CD14-positive monocyte (primary cell): Measurements from ENCODE around the gene DCAF17. TPM values are rescaled to one million over a fixed set of nuclear protein-coding genes. Genes with fewer than 3 reads are reported as not detected.

ENCODE experiments used
- DNase-seq, 3 donors: peaks; one replicate each; pipeline ENCODE4 v3.0.0-alpha.2; 2011 to 2022
- H2AFZ ChIP-seq: 2 replicates; pipeline ENCODE4 v1.6.0; 2012; ENCODE audit warnings: mild to moderate bottlenecking, low read depth, low read length, inconsistent platforms; ENCODE audit not compliant: insufficient read depth, poor library complexity, severe bottlenecking
- H3K27ac ChIP-seq, 2 donors: 1 replicate in 1 of 2; 2 replicates in 1 of 2; pipeline ENCODE4 v1.5.1; 2012 to 2013; ENCODE audit warnings: low read length in 2 of 2, control low read depth in 1 of 2, inconsistent platforms in 1 of 2, low read depth in 1 of 2, mild to moderate bottlenecking in 1 of 2
- H3K27me3 ChIP-seq, 2 donors: one replicate each; pipeline versions ENCODE4 v1.6.0 to v1.6.1; 2011 to 2013; ENCODE audit warnings: low read length in 2 of 2; ENCODE audit not compliant: control insufficient read depth in 2 of 2, insufficient read depth in 2 of 2
- H3K36me3 ChIP-seq, 2 donors: replicated peaks in 1 of 2; 1 replicate in 1 of 2; 2 replicates in 1 of 2; pipeline versions ENCODE4 v1.5.1 to v1.6.1; 2012 to 2013; ENCODE audit warnings: low read length in 2 of 2, control low read depth in 1 of 2, inconsistent platforms in 1 of 2, mild to moderate bottlenecking in 1 of 2; ENCODE audit not compliant: insufficient read depth in 2 of 2, control insufficient read depth in 1 of 2
- H3K4me1 ChIP-seq, 2 donors: 1 replicate in 1 of 2; 2 replicates in 1 of 2; pipeline versions ENCODE4 v1.5.1 to v1.6.1; 2012 to 2013; ENCODE audit warnings: low read length in 2 of 2, control low read depth in 1 of 2, inconsistent platforms in 1 of 2, mild to moderate bottlenecking in 1 of 2, moderate library complexity in 1 of 2; ENCODE audit not compliant: insufficient read depth in 2 of 2, control insufficient read depth in 1 of 2
- H3K4me2 ChIP-seq: replicated peaks from 2 replicates; pipeline ENCODE3; 2012; ENCODE audit warnings: low read length, moderate library complexity, mild to moderate bottlenecking; ENCODE audit not compliant: poor library complexity, severe bottlenecking; ENCODE audit errors: extremely low read depth
- H3K4me3 ChIP-seq, 3 experiments: fragments of 200-600 bp in 1 of 3; sonication (generic) in 1 of 3; replicated peaks in 1 of 3; 1 replicate in 2 of 3; 2 replicates in 1 of 3; pipeline ENCODE4 v1.5.1; 2011 to 2013; ENCODE audit warnings: low read length in 3 of 3, mild to moderate bottlenecking in 3 of 3, control low read depth in 2 of 3, low read depth in 2 of 3, inconsistent platforms in 1 of 3, moderate library complexity in 1 of 3
- H3K79me2 ChIP-seq: 2 replicates; pipeline ENCODE4 v1.6.0; 2012; ENCODE audit warnings: mild to moderate bottlenecking, control low read depth, inconsistent platforms, low read length, moderate library complexity; ENCODE audit not compliant: insufficient read depth
- H3K9ac ChIP-seq: 2 replicates; pipeline ENCODE4 v1.6.0; 2017; ENCODE audit warnings: low read length, mild to moderate bottlenecking; ENCODE audit not compliant: insufficient read depth, poor library complexity, severe bottlenecking
- H3K9me3 ChIP-seq, 2 donors: replicated peaks in 1 of 2; 1 replicate in 1 of 2; 2 replicates in 1 of 2; pipeline versions ENCODE4 v1.5.1 to v1.6.1; 2012 to 2013; ENCODE audit warnings: low read length in 2 of 2, control low read depth in 1 of 2; ENCODE audit not compliant: control insufficient read depth in 1 of 2, insufficient read depth in 1 of 2
- H4K20me1 ChIP-seq: 2 replicates; pipeline ENCODE4 v1.6.0; 2012; ENCODE audit warnings: mild to moderate bottlenecking, low read length, control low read depth, moderate library complexity; ENCODE audit not compliant: insufficient read depth
- H3K27ac Mint-ChIP-seq, 7 donors: one replicate each; pipeline ENCODE4 v1.8.0; 2020; ENCODE audit warnings: mild to moderate bottlenecking in 7 of 7, mixed read lengths in 7 of 7, moderate library complexity in 6 of 7, inconsistent platforms in 2 of 7
- H3K27me3 Mint-ChIP-seq, 3 donors: one replicate each; pipeline ENCODE4 v1.8.0; 2021 to 2022; ENCODE audit warnings: low read depth in 3 of 3, mild to moderate bottlenecking in 3 of 3, mixed read lengths in 3 of 3, moderate library complexity in 3 of 3, inconsistent platforms in 1 of 3
- H3K36me3 Mint-ChIP-seq, 2 donors: one replicate each; pipeline ENCODE4 v1.8.0; 2020; ENCODE audit warnings: mixed read lengths in 2 of 2, inconsistent platforms in 1 of 2, mild to moderate bottlenecking in 1 of 2
- H3K4me1 Mint-ChIP-seq: one replicate; pipeline ENCODE4 v1.8.0; 2020; ENCODE audit warnings: mild to moderate bottlenecking, mixed read lengths
- H3K4me3 Mint-ChIP-seq, 2 donors: one replicate each; pipeline ENCODE4 v1.8.0; 2020; ENCODE audit warnings: mild to moderate bottlenecking in 2 of 2, mixed read lengths in 2 of 2, moderate library complexity in 1 of 2
- H3K9me3 Mint-ChIP-seq, 7 donors: one replicate each; pipeline ENCODE4 v1.8.0; 2020 to 2022; ENCODE audit warnings: mixed read lengths in 7 of 7, mild to moderate bottlenecking in 6 of 7, moderate library complexity in 6 of 7, inconsistent platforms in 2 of 7
- WGBS: methylation state at CpG from one replicate; pipeline ENCODE4 v1.1.5; 2013; ENCODE audit warnings: missing lambda C conversion rate; ENCODE audit not compliant: insufficient coverage; 5-methylcytosine and 5-hydroxymethylcytosine counted together
- intact Hi-C, 2 donors: fragments of 100-400 bp; cut with micrococcal nuclease; formaldehyde crosslinking; loops; one replicate each; pipeline versions ENCODE4 v1.15.0 to v1.15.1; 2023
- polyA minus RNA-seq: library from RNA; depleted of rRNA, polyadenylated mRNA; stranded (reverse); fragments of >200 nt; gene quantifications from 2 replicates; pipeline ENCODE4 v1.2.3, GENCODE V29; 2012
- polyA plus RNA-seq, 3 donors: library from polyadenylated mRNA; depleted of rRNA in 1 of 3; unstranded in 2 of 3; stranded (reverse) in 1 of 3; fragments of 300-500 nt in 2 of 3; fragments of >200 nt in 1 of 3; fragmentation: Illumina TruSeq in 2 of 3; gene quantifications; 1 replicate in 2 of 3; 2 replicates in 1 of 3; pipeline ENCODE4 v1.2.3, GENCODE V29; 2012 to 2021
- total RNA-seq, 12 experiments: library from RNA in 1 of 12; stranded (reverse) in 1 of 12; fragments of 120-200 nt in 1 of 12; gene quantifications; one replicate each; pipeline ENCODE4 v1.2.4 and lab custom pipeline; 2013 to 2026; ENCODE audit warnings: mixed read lengths in 6 of 12, inconsistent platforms in 1 of 12
- TF ChIP-seq, protein P1 (sequence below): fragments of 200-600 bp; IDR thresholded peaks from one replicate; pipeline ENCODE4 v1.8.0; 2022; ENCODE audit warnings: antibody characterized with exemption, mild to moderate bottlenecking

DCAF17 gene
- total RNA-seq (2013): 13.9 TPM
- polyA plus RNA-seq (1 to 10 TPM; 4.1 to 7.2 (median 7.0) TPM), polyA minus RNA-seq (4.7 and 7.7 TPM in 2 replicates), total RNA-seq (lab: John Stamatoyannopoulos, UW) (6.6 to 17.3 (median 10.4) reads per million in 11 experiments)

DNA sequence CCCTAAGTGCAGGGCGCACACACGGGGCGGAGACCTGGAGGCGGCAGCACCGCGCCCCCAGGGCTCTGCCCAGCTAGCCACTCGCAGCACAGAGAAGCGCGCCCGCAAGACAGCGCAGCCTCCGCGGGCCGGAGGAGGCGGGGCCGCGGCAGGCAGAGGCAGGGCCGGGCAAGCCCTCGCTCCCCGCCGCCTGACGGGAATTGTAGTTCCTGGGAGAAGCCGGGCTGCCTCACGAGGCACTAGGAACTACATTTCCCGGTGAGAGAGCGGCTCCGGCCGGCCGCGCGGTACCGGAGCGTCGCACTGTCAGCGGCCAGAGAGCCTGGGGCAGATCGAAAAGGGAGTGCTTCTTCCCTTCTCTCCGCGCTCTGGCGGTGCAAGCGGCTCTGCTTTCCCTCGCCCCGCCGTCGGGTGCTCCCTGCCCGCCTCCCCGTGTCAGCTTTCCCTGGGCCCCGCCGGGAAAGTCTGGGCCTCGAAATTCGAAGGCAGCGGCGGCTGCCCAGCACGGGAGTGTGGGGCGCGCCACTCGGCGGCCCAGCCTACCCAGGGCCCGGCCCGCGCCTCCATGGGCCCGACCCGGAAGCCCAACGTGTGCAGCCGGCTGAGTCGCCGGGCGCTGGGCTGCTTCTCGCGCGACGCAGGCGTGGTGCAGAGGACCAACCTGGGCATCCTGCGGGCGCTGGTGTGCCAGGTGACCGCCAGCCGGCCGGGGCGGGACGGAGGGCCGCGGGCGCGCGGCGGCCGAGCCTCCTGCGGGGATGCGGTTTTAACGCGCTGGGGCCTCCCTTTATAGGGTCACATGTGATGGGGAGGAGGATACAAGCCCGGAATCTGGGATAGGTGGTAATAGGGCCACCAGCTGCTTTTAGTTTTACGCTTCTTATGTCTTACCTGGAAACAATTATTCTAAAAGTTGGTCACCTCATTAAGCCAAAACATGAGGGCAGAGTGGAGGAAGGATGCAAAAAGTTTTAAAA lies at the start of gene DCAF17:
TSS of gene DCAF17 (plus strand) at position 214 of the 977 bp plus-strand sequence. CDS start at position 566, 352 bp downstream.
- TF ChIP-seq, protein P1, sequence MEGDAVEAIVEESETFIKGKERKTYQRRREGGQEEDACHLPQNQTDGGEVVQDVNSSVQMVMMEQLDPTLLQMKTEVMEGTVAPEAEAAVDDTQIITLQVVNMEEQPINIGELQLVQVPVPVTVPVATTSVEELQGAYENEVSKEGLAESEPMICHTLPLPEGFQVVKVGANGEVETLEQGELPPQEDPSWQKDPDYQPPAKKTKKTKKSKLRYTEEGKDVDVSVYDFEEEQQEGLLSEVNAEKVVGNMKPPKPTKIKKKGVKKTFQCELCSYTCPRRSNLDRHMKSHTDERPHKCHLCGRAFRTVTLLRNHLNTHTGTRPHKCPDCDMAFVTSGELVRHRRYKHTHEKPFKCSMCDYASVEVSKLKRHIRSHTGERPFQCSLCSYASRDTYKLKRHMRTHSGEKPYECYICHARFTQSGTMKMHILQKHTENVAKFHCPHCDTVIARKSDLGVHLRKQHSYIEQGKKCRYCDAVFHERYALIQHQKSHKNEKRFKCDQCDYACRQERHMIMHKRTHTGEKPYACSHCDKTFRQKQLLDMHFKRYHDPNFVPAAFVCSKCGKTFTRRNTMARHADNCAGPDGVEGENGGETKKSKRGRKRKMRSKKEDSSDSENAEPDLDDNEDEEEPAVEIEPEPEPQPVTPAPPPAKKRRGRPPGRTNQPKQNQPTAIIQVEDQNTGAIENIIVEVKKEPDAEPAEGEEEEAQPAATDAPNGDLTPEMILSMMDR: no peak
- Mint-ChIP-seq H3K4me1 (peaks cover 18% of the 10 kb centered on the region), H3K36me3 (peaks cover 30 to 34% of the 10 kb centered on the region in 2 donors), H3K4me3 (peak within 1 kb of the TSS; percentile 87 to 90), H3K27ac (peak within 1 kb of the TSS; percentile 85 to 95 (median 94)), H3K9me3 (peaks cover 5 to 20% (median 15%) of the 10 kb centered on the region in 7 donors), H3K27me3 (peaks cover 0 to 1% (median 0%) of the 10 kb centered on the region in 3 donors)
- H2AFZ ChIP-seq: peak within 1 kb of the TSS; percentile 91
- H3K27ac ChIP-seq: peak within 1 kb of the TSS; percentile 87 to 98
- H3K27me3 ChIP-seq: no peaks in the 10 kb centered on the region
- H3K9ac ChIP-seq: peak within 1 kb of the TSS; percentile 90
- peaks cover 8 to 18% of the 10 kb centered on the region in 2 donors for H3K9me3 ChIP-seq
- under 1% methylated on average over 90 of the region's 92 CpGs for WGBS
- DNase-seq: peak; percentile 88 to 92 (median 91)
- H3K4me3 ChIP-seq: peak within 1 kb of the TSS; percentile 71 to 84 (median 77)
- H3K4me1 ChIP-seq: peaks cover 13 to 19% of the 10 kb centered on the region in 2 donors
- intact Hi-C loops: loop anchor here (5.0 to 10.0 kb wide), 4 partner anchors 250 to 462 kb away; partner anchors contain the start of genes TLK1 (in 2 of the 2) and DYNC1I2 (in 1 of the 2)
- peaks cover 14 to 33% of the 10 kb centered on the region in 2 donors for H3K36me3 ChIP-seq
- H4K20me1 ChIP-seq: no peaks in the 10 kb centered on the region
- peaks cover 35% of the 10 kb centered on the region for H3K79me2 ChIP-seq
- H3K4me2 ChIP-seq: peak within 1 kb of the TSS; percentile 90

DNA sequence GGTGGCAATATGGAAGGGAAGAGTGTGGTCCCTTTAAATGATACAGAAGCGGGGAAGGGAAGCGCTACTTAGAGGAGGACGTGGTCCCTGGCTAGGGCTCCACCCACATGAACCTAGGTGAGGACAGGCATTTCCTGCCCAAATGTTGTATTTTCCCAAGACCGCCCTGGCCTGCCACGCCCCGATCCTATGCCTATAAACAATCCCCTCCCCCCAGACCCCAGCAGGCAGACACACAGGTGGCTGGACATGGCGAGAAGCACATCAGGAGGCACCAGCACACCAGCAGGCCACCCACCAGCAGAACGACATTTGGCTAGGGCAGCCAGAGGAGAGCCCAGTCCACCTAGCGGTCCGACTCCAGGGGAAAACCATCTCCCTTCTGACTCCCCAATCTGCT lies 47.4 kb upstream of the DCAF17 start:
- H4K20me1 ChIP-seq: no peaks in the 10 kb centered on the region
- no peak overlapping the region for H3K9ac ChIP-seq
- TF ChIP-seq, protein P1: no peak
- Mint-ChIP-seq H3K36me3 (peaks cover 2 to 9% of the 10 kb centered on the region in 2 donors), H3K4me3 (no peak overlapping the region), H3K9me3 (peaks cover 0 to 11% (median 3%) of the 10 kb centered on the region in 7 donors), H3K27ac (peak overlapping the region in 1 of 7 donors; percentile 51), H3K27me3 (peaks cover 0 to 2% (median 0%) of the 10 kb centered on the region in 3 donors), H3K4me1 (peaks cover 11% of the 10 kb centered on the region)
- no peak overlapping the region for H3K4me2 ChIP-seq
- WGBS: 98% methylated on average over 7 of the region's 10 CpGs
- no peak overlapping the region for H3K27ac ChIP-seq
- H3K4me3 ChIP-seq: no peak overlapping the region
- H3K4me1 ChIP-seq: no peaks in the 10 kb centered on the region
- no peak overlapping the region for H2AFZ ChIP-seq
- no peaks in the 10 kb centered on the region for H3K36me3 ChIP-seq
- no peaks in the 10 kb centered on the region for H3K9me3 ChIP-seq
- no peaks in the 10 kb centered on the region for H3K27me3 ChIP-seq
- H3K79me2 ChIP-seq: no peaks in the 10 kb centered on the region
- intact Hi-C loops: no loop called here
- DNase-seq: no peak
